Ammon's horn (tissue), 1 donor: ENCODE results near the gene KLF12.

Experiments
- DNase-seq: peaks from one replicate; pipeline ENCODE4 v3.0.0-alpha.2; 2016; ENCODE audit warnings: low spot score

KLF12 gene

DNA sequence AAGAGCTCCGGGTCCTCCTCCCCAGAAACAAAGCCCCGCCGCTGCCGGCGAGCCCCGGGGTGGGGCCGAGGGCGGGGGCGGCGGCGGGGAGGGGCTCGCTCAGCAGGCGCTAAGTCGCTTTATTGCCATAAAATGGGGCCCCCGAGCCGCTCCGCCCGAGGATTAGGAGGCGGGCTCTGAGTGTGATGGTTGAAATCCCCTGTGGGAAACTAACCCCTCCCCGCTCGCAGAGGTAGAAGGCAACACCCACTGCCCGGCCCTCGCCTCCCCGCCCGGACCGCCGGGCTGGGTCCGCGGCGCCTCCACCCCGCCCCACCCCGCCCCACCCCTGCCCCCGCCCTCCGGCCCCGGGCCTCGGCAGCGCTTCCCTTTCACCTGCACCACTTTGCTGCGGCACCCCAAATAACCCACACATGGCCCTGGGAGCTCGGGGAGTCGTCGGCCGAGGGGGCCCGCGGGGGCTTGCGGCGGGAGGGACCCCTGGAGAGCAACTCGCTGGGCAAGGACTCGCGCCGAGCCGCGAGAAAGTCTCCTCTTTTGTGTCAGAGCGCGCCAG, at the start of gene KLF12:
Gene KLF12 (minus strand): TSS at position 184 of the 556 bp plus-strand sequence.
- DNase-seq: peak; percentile 61

DNA sequence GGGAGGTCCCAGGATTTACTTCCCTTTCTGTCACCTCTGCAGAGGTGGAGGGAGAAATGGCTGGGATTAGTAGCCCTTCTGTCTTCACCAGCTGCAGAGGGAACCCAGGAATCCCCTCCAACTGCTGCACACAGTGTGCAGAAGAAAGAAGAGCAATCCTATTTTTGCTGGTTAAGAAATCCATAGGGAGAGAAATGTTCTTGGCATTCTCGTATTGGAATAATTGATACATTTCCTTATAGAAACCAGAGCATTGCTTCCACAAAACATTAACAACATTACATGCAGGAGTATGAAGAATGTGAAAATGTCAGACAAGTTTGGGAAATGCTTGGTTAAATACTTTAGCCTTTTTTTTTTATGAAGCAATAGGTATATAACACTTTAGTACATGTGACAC, 48.3 kb upstream of the KLF12 start:
- DNase-seq: no peak

- DNase-seq: no peak
These were observed 40.6 kb upstream of the KLF12 start for GRCh38 chr13:74174810-74175209.

DNA sequence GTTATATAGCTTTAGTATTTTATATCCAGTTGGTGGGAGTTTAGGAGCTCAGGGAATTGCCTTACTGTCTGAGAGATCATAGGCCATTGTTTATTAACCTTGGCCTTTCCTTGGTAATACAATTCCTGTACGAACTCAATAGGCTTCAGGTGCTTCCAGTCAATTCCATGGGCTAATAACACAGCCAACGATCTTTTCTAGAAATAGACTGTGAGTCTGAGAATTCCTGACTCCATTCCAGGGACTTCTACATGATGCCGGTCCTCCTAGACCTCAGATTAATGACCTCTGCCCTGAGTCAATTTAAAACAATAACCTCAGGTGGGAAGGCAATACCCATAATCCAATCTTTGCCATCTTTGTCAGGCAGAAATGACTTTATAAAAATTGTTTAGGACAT, 39.6 kb upstream of the KLF12 start:
- DNase-seq: no peak

GRCh38 chr13:74171641-74172040, 37.4 kb upstream of the KLF12 start:
- DNase-seq: no peak

GRCh38 chr13:74169676-74170075, 35.5 kb upstream of the KLF12 start:
- DNase-seq: no peak

GRCh38 chr13:74168263-74168675, 34.1 kb upstream of the KLF12 start:
- no peak for DNase-seq

- no peak for DNase-seq
These were observed 32.2 kb upstream of the KLF12 start for GRCh38 chr13:74166261-74167004.

GRCh38 chr13:74162782-74163181, 28.6 kb upstream of the KLF12 start:
- DNase-seq: no peak

DNA sequence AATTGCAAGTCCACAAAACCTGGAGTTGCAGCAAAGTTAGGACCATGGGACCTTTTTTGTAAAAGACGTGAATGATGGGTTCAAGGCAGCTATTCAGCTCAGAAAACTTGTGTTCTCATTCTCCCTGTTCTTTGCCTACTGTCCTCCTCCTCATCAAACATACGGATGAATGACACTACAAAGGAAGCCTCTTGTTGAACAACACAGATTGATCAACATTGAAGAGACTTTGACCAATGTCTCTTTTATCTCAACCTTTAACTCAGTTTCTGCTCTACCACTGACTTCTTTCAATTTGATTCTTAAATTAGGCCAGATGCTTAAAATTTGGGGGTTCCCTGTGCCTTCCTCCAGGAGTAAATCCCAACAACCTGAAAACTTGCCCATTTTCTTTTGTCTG, 27.9 kb upstream of the KLF12 start:
- DNase-seq: no peak

DNA sequence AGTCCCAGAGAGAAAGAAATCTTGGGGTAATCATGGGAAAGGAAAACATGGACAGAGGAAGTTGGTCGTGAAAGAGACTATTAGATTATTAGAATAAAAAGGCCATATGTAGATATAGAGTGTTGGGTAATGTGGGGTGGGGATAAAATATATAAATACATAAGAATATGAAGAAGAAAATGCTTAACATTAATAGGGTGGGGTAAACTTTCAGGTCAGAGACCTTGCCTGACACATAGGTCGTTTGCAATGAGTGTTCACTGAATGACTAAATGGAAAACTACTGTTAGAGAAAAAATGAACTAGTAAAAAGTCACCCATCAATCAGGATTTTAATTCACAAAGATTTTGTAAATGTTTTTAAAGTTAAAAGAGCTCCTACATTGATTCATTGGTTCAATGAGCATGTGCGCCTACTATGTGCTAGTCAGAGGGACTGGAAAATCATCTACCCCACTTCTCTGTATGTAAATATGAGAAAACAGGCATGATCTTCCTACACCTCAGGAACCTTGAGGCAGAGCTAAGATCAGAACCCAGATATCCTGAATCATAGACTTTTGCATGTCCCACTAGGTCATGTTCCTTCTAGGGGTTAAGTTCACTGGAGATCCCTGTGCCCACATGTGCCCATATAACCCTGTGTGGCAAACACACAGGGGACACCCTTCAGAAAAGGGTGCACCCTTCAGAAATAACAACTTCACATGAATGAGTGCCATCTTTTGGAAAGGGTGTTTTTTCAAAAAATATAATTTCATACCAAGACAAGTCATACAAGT, 24.6 kb upstream of the KLF12 start:
- DNase-seq: no peak

DNA sequence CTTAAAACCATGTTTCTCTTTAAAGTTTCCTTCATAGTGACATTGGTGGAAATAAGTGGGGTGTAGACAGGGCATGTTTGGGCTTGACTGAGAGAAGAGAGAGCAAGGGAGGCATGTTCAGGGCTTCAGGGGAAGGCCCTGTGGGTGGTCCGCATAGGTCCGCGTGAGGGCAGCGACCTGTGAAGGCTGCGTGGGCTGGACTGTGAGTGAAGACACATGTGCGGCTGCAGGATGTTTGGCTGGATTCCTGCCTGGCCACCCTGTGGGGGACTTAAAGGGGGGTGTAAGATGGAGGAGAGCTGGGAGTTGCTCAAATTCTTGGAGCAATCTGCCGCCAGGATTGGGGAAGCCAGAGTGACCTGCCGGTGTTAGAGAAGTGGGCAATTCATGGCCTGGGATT, 23.8 kb upstream of the KLF12 start:
- DNase-seq: no peak

DNA sequence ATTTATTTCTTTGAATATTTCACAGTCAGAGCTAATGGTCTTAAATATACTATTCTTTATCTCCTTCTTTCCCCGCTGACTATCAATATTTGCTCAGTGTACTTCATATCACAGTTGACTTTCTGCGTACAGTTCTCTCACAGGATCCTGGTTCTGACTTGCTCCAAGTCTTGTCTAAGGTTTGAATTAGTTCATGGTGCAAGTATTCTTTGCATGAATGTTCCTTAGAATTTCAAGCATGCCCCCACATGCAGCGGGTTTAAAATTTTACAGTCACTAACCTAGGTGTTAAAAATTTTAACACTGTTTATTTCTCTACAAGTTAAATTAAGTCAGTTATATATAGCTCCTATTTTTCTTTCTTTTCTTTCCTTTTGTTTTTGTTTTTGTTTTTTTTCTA, 20.8 kb upstream of the KLF12 start:
- DNase-seq: no peak

DNA sequence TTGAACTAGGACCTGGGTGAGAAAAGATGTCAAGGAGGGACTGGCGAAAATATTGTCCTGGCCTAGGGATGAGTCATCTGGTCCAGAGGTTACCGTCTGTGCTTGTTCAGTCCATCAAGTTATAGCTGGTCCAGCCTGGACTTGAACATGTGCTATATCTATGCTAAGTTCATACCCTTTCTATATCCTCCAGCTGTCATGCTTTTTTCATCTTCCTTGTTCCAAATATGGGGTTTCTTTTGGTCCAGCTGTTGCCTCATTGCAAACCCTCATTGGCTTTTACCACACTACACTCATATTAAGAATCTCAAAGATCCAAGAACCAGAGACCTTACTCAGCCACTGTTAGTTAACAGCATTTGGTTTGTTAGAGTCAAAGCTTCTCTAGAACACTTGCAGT, 19.1 kb upstream of the KLF12 start:
- no peak for DNase-seq

DNA sequence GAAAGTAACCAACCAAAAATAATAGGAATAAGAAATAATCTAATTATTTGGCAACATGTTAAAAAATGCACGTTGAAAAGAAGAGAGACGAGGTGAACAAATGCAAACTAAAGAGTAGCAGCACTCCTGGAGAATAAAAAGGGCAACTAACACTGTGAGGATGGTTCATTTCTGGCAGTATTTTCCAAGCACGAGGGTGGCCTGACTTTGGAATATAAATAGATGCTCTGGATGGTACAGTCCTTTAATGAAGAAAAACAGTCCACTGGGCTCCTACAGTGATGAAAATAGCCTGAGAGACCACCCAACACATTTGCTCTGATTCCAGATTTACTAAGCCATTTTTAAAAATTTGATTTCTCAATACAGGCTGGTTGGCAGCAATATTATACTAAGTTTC, 17.7 kb upstream of the KLF12 start:
- no peak for DNase-seq

- no peak for DNase-seq
These were observed 14.1 kb upstream of the KLF12 start for GRCh38 chr13:74148352-74148751.

GRCh38 chr13:74145249-74145975, 11.2 kb upstream of the KLF12 start:
- DNase-seq: peak; percentile 13

DNA sequence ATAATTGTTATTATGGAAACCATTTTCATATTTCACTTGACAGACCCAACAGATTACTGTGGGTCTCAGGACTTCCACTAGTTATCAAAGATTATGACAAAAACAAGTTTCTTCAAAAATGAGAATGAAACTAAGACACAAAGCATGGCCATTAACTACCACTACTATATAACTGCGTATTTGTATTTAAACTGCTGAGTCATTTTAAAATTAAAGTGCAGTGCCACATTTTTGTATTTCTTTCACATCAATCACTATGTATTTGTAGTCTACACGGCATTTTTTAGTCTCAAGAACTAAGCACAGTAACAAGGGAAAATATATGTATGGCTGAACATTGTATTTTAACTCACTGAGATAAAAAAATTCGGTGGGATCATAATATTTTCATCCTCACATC, 10.1 kb upstream of the KLF12 start:
- DNase-seq: no peak

- DNase-seq: no peak
These were observed 8.1 kb upstream of the KLF12 start for GRCh38 chr13:74142257-74142656.

- DNase-seq: no peak
These were observed 4.0 kb upstream of the KLF12 start for GRCh38 chr13:74138241-74138640.

DNA sequence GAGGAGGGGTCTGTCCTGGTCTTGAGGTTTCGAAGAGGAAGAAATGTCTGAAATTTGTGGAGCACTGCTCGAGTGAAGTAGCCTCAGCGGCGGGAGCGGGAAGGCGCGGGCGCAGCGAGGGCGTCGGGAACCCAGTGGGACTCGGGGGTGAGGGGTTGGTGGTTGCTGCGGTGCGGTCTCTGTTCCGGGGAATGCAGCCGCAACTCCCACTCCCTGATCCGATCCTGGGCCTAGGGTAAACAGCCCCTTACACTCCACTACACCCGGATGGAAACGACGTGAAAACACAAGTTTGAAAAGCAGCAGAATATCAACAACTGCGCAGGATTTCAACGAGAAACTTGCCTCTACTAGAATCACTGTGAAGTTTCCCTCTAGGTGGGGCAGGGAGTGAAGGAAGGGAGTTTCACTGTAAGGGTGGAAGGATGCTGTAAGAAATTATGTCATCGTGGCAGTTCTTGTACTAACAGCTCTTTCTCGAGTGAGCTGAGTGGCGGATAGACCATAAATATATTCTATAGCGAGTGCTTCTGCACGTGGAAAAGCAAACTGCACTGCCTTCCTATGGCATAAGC, 2.0 kb upstream of the KLF12 start:
- DNase-seq: peak; percentile 24
